Psoas muscle (tissue), 8 donors: ENCODE data around the gene PTPN1. TPM values are rescaled to one million over a fixed set of nuclear protein-coding genes. Genes with fewer than 3 reads are reported as not detected.

Experiments used
- ATAC-seq, 4 donors: fragments of 200-7000 bp; cut with Tn5 transposase; one replicate each; pipeline ENCODE4 v1.9.1; 2020; ENCODE audit warnings: moderate library complexity in 3 of 4, mild to moderate bottlenecking in 2 of 4
- DNase-seq, 2 donors: peaks; one replicate each; pipeline ENCODE4 v3.0.0-alpha.2; 2020
- H3K27ac ChIP-seq: fragments of 200-600 bp; one replicate; pipeline ENCODE4 v1.8.0; 2022
- H3K27me3 ChIP-seq, 3 donors: fragments of 200-600 bp in 1 of 3; one replicate each; pipeline versions ENCODE4 v1.6.1 to v1.8.0; 2013 to 2022; ENCODE audit warnings: low read length in 2 of 3, mild to moderate bottlenecking in 2 of 3, moderate library complexity in 1 of 3; ENCODE audit not compliant: insufficient read depth in 3 of 3
- H3K36me3 ChIP-seq, 2 donors: fragments of 200-600 bp in 1 of 2; one replicate each; pipeline versions ENCODE4 v1.6.1 to v1.8.0; 2013 to 2022; ENCODE audit warnings: low read depth in 1 of 2, mild to moderate bottlenecking in 1 of 2, moderate library complexity in 1 of 2; ENCODE audit not compliant: insufficient read depth in 1 of 2
- H3K4me1 ChIP-seq: fragments of 200-600 bp; one replicate; pipeline ENCODE4 v1.8.0; 2022
- H3K4me3 ChIP-seq: fragments of 200-600 bp; one replicate; pipeline ENCODE4 v1.8.0; 2022; ENCODE audit warnings: mild to moderate bottlenecking
- H3K9me3 ChIP-seq: fragments of 200-600 bp; one replicate; pipeline ENCODE4 v1.8.0; 2022
- WGBS, 3 donors: extraction: QIAGEN DNeasy Blood & Tissue Kit; methylation state at CpG; one replicate each; pipeline versions ENCODE4 v1.1.6 to v1.1.7; 2013; 5-methylcytosine and 5-hydroxymethylcytosine counted together
- intact Hi-C, 2 donors: fragments of 100-400 bp; cut with DNase I; formaldehyde crosslinking; loops; one replicate each; pipeline versions ENCODE4 v1.11.0 to v1.14.2; 2022
- polyA plus RNA-seq, 3 donors: library from polyadenylated mRNA; stranded (reverse); fragments of 200-250 nt; gene quantifications; one replicate each; pipeline ENCODE4 v1.2.3, GENCODE V29; 2013
- total RNA-seq, 4 donors: library from RNA; stranded (reverse); fragmentation: NEBNext Ultra II Directional in 2 of 4; extraction: Animal tissue kit (Norgen Biotek cat#: 25700) in 2 of 4; gene quantifications; one replicate each; pipeline versions ENCODE4 v1.2.1 to v1.2.4, GENCODE V29; 2021 to 2023
- TF ChIP-seq, protein P1 (sequence below): fragments of 200-600 bp; IDR thresholded peaks from one replicate; pipeline ENCODE4 v1.8.0; 2022; ENCODE audit warnings: antibody characterized with exemption
- donor health status: healthy with polysubstance abuse.
- donor health status: DM: no; HTN: no; CAD: no; lungs with moderate emphysema.
- donor health status: Bipolar disorder and iron deficiency.
- donor health status: healthy.
- donor health status: DM: yes; HTN: yes; CAD: no.
- donor health status: DM: no; HTN: no; CAD: no.
- donor health status: DM: no; HTN: no; CAD: no.
- donor health status: DM: yes; HTN: yes; CAD: no.

The PTPN1 gene
- total and polyA plus RNA-seq, 7 donors, result 28.7 to 112 (median 46.1) TPM

DNA sequence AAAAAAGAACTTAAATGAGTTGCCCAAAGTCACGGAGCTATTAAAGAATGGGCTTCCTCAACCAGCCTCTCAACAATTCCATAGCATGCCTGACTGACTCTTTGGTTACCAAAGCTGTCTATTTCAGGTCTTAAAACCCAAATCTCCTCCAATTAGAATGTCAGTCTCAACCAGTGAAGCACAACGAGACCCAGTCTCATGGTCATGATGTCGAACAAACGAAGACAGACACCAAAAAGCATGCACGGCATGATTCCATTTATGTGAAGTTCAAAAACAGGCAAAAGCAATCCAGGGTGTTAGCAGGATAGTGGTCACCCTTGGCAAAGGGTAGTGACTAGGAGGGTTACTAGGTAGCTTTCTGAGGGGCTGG lies 16.3 kb upstream of the PTPN1 start:
- H3K27me3 ChIP-seq, result no peaks in the 10 kb centered on the region
- intact Hi-C loops, result no loop called here
- ATAC-seq (no peak), DNase-seq (no peak)
- no peaks in the 10 kb centered on the region for H3K9me3 ChIP-seq
- no peaks in the 10 kb centered on the region for H3K36me3 ChIP-seq
- WGBS, 3 donors, result 68 to 86% (median 81%) methylated on average over 5 of the region's 5 CpGs
- H3K27ac ChIP-seq, result no peak overlapping the region
- TF ChIP-seq, protein P1, sequence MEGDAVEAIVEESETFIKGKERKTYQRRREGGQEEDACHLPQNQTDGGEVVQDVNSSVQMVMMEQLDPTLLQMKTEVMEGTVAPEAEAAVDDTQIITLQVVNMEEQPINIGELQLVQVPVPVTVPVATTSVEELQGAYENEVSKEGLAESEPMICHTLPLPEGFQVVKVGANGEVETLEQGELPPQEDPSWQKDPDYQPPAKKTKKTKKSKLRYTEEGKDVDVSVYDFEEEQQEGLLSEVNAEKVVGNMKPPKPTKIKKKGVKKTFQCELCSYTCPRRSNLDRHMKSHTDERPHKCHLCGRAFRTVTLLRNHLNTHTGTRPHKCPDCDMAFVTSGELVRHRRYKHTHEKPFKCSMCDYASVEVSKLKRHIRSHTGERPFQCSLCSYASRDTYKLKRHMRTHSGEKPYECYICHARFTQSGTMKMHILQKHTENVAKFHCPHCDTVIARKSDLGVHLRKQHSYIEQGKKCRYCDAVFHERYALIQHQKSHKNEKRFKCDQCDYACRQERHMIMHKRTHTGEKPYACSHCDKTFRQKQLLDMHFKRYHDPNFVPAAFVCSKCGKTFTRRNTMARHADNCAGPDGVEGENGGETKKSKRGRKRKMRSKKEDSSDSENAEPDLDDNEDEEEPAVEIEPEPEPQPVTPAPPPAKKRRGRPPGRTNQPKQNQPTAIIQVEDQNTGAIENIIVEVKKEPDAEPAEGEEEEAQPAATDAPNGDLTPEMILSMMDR, result no peak
- no peak overlapping the region for H3K4me3 ChIP-seq
- H3K4me1 ChIP-seq, result no peaks in the 10 kb centered on the region

DNA sequence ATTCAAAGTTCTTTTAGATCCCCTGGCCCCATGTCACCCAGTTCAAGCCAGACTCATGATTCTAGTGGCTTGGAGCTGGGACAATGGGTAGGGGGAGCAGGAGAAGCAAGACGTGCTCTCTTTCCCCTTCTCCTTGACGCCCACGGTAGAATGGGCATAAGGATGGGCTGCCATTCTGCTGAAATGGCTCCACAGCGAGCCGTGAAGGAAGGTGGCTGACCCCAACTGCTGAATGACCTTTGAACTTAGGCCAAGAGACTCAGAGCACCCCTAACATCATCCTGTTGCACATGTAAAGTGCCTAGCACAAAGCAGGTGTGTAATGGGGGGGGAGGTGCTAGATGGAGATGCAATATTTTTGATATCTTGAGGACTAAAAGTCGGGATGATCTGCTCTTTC lies 15.8 kb upstream of the PTPN1 start:
- Histone ChIP-seq H3K9me3 (no peaks in the 10 kb centered on the region), H3K4me3 (no peak overlapping the region), H3K36me3 (no peaks in the 10 kb centered on the region), H3K27ac (no peak overlapping the region), H3K27me3 (no peaks in the 10 kb centered on the region), H3K4me1 (no peaks in the 10 kb centered on the region)
- TF ChIP-seq, protein P1, result no peak
- ATAC-seq (no peak), DNase-seq (no peak)
- WGBS, 3 donors, result 64 to 76% (median 71%) methylated on average over 6 of the region's 6 CpGs
- intact Hi-C loops, result no loop called here

DNA sequence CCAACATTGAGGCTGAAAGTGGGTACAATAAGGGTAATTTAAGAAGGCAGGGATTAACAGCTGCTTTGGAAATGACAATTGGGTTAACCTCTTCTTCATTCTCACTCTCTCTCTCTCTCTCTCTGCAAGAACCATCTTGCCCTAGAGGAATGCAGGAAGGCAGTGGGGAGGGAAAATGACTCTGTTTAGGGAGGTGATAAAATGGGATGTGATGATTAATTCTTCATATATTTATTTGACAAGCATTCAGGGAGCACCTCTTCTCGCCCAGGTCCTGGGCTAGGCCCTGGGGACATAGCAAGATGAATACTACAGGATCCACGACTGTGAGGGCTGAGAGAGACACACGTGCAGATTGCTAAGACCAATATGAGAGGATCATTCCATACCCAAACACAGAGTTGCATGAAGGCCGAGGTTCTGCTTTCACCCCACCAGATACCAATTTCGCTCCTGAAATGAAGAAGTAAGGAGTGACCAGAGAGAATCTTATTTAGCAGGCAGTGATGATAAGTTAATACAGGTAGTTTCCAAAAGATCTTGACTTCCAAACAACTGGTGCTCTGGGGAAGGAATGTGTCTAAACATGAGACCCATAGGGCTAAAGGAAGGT lies 13.3 kb upstream of the PTPN1 start:
- intact Hi-C loops, result no loop called here
- 72 to 80% (median 73%) methylated on average over 5 of the region's 5 CpGs for WGBS, 3 donors
- Histone ChIP-seq H3K4me3 (no peak overlapping the region), H3K36me3 (no peaks in the 10 kb centered on the region), H3K27ac (no peak overlapping the region), H3K4me1 (no peaks in the 10 kb centered on the region), H3K9me3 (no peaks in the 10 kb centered on the region), H3K27me3 (no peaks in the 10 kb centered on the region)
- no peak for DNase-seq
- TF ChIP-seq, protein P1, result no peak
- no peak for ATAC-seq

GRCh38 chr20:50498071-50498776 lies 12.0 kb upstream of the PTPN1 start:
- Histone ChIP-seq H3K27me3 (no peaks in the 10 kb centered on the region), H3K36me3 (no peaks in the 10 kb centered on the region)
- intact Hi-C loops, result no loop called here

More at GRCh38 chr20:50498071-50498776, 12.0 kb upstream of the PTPN1 start:
- TF ChIP-seq, protein P1, result no peak
- DNase-seq (no peak), ATAC-seq (no peak)
- no peaks in the 10 kb centered on the region for H3K9me3 ChIP-seq
- WGBS, 3 donors, result 86 to 92% (median 90%) methylated on average over 5 of the region's 5 CpGs
- H3K27ac ChIP-seq, result no peak overlapping the region
- H3K4me3 ChIP-seq, result no peak overlapping the region
- no peaks in the 10 kb centered on the region for H3K4me1 ChIP-seq
